ENCODE measurements around the gene KLHL22. TPM values are rescaled to one million over a fixed set of nuclear protein-coding genes. Genes with fewer than 3 reads are reported as not detected.
"Not testable (repeated sequence)": the region's sequence is repeated elsewhere in the genome, so short reads cannot be mapped to it uniquely, and the experiment has no call there.

KLHL22 gene, protein sequence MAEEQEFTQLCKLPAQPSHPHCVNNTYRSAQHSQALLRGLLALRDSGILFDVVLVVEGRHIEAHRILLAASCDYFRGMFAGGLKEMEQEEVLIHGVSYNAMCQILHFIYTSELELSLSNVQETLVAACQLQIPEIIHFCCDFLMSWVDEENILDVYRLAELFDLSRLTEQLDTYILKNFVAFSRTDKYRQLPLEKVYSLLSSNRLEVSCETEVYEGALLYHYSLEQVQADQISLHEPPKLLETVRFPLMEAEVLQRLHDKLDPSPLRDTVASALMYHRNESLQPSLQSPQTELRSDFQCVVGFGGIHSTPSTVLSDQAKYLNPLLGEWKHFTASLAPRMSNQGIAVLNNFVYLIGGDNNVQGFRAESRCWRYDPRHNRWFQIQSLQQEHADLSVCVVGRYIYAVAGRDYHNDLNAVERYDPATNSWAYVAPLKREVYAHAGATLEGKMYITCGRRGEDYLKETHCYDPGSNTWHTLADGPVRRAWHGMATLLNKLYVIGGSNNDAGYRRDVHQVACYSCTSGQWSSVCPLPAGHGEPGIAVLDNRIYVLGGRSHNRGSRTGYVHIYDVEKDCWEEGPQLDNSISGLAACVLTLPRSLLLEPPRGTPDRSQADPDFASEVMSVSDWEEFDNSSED
- 10 to 100 TPM; 31.9 to 39.4 (median 38.8) TPM for polyA plus RNA-seq (ENCODE audit: insufficient read length in 3 of 3)
- long read RNA-seq, donor 1, partial matches to known transcripts = 16 of 19 reads
- long read RNA-seq, donor 1, other reads (novel, unspliced or antisense) = 0 of 19 reads
- long read RNA-seq, donor 2, transcript KLHL22-201 (7 exons, 2,616 nt) = major isoform, 10 of 146 reads
- long read RNA-seq, donor 2, partial matches to known transcripts = 136 of 146 reads
- long read RNA-seq, donor 2, other reads (novel, unspliced or antisense) = 0 of 146 reads
- long read RNA-seq, donor 3, transcript KLHL22-201 (7 exons, 2,616 nt) = major isoform, 5 of 6 reads
- long read RNA-seq, donor 3, partial matches to known transcripts = 0 of 6 reads
- long read RNA-seq, donor 3, other reads (novel, unspliced or antisense) = 0 of 6 reads
- long read RNA-seq, donor 4, partial matches to known transcripts = 0 of 4 reads
- long read RNA-seq, donor 4, other reads (novel, unspliced or antisense) = 0 of 4 reads
- long read RNA-seq, donor 5 = 0 reads
- long read RNA-seq, donor 6, partial matches to known transcripts = 0 of 2 reads
- long read RNA-seq, donor 6, other reads (novel, unspliced or antisense) = 0 of 2 reads
- long read RNA-seq, donor 7, transcript KLHL22-201 (7 exons, 2,616 nt) = major isoform, 9 of 15 reads
- long read RNA-seq, donor 7, partial matches to known transcripts = 5 of 15 reads
- long read RNA-seq, donor 7, other reads (novel, unspliced or antisense) = 0 of 15 reads
- long read RNA-seq, donor 8, partial matches to known transcripts = 0 of 1 reads
- long read RNA-seq, donor 8, other reads (novel, unspliced or antisense) = 0 of 1 reads
- long read RNA-seq, donor 9, transcript KLHL22-201 (7 exons, 2,616 nt) = major isoform, 9 of 10 reads
- long read RNA-seq, donor 9, partial matches to known transcripts = 0 of 10 reads
- long read RNA-seq, donor 9, other reads (novel, unspliced or antisense) = 0 of 10 reads
- long read RNA-seq, donor 10, partial matches to known transcripts = 89 of 89 reads
- long read RNA-seq, donor 10, other reads (novel, unspliced or antisense) = 0 of 89 reads
- long read RNA-seq, donor 11, partial matches to known transcripts = 0 of 2 reads
- long read RNA-seq, donor 11, other reads (novel, unspliced or antisense) = 0 of 2 reads
- long read RNA-seq, donor 12, transcript KLHL22-201 (7 exons, 2,616 nt) = major isoform, 9 of 11 reads
- long read RNA-seq, donor 12, partial matches to known transcripts = 0 of 11 reads
- long read RNA-seq, donor 12, other reads (novel, unspliced or antisense) = 0 of 11 reads
- long read RNA-seq, donor 13 = 0 reads
- long read RNA-seq, donor 14, transcript KLHL22-201 (7 exons, 2,616 nt) = major isoform, 10 of 16 reads
- long read RNA-seq, donor 14, partial matches to known transcripts = 6 of 16 reads
- long read RNA-seq, donor 14, other reads (novel, unspliced or antisense) = 0 of 16 reads
- long read RNA-seq, donor 15, transcript KLHL22-201 (7 exons, 2,616 nt) = major isoform, 11 of 92 reads
- long read RNA-seq, donor 15, partial matches to known transcripts = 56 of 92 reads
- long read RNA-seq, donor 15, other reads (novel, unspliced or antisense) = 25 of 92 reads
- long read RNA-seq, donor 16, partial matches to known transcripts = 0 of 4 reads
- long read RNA-seq, donor 16, other reads (novel, unspliced or antisense) = 0 of 4 reads

DNA sequence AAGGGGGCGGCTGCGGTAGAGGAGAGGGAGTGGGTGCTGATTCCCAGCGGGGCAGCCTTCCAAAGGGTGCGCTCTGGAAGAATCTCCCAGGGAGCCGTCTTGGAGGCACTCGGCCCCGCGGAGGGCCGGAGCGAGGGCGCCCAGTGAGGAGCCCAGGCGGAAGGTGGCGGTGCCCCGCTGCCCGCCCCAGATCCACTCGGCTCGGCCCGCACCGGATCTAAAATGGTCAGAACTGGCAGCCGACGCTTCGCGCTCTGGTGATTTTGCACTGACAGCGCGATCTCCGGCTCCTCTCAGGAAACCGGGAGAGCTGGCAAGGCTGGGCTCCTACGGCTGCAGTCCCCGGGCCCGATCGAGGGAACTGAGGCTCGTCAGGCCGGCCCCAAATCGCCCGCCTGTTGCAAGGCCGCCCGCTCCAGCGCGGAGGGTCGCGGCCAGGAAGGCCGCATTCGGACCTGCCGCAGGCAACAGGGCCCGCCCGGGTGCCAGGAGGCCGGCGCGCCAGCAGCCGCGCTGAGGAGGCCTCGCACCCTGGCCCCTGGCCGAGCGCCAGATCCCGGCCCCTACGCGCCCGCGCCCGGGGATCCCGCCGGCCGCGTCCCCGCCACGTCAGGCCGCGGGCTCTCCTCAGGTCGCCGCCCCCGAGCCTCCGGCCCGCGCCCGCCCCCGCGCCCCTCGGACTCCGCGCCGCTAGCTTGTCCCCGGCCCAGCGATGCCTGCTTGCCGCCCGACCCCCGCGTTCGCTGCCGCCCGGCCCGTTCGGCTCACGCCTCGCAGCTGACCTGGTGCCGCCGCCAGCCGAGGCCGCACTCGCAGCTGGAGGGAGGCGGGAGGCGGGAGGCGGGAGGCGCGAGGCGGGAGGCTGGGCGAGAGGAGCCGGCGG lies at the start of gene KLHL22:
TSS of gene KLHL22 (minus strand) at position 818 of the 883 bp plus-strand sequence. CDS start 6,584 bp downstream, outside the sequence.
- peak; percentile 30 for DNase-seq

DNA sequence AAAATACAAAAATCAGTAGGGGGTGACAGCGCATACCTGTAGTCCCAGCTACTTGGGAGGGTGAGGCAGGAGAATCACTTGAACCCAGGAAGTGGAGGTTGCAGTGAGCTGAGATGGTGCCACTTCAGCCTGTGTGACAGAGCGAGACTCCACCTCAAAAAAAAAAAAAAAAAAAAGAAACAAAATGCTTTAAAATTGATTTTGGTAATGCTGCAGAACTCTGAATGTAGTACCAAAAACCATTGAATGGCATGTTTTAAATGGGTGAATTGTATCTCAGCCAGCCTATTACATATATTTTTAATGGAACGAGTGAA lies 49.7 kb upstream of the KLHL22 start:
- not testable (repeated sequence) for DNase-seq

GRCh38 chr22:20542736-20543135 lies 47.1 kb upstream of the KLHL22 start:
- no peak for DNase-seq

DNA sequence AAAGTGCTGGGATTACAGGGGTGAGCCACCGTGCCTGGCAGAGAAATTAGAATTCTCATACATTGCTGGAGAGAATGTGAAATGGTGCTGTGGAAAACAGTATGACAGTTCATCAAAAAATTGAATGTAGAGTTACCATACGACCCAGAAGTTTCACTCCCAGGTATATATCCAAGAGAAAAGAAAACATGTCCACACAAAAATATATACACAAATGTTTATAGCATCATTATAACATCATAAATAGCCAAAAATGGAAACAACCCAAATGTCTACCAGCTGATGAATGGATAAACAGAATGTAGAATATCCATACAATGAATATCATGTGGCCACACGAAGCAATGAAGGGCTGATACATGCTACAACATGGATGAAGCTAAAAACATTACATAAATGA lies 46.5 kb upstream of the KLHL22 start:
- no peak for DNase-seq

- DNase-seq = not testable (repeated sequence)
These were observed 43.3 kb upstream of the KLHL22 start for GRCh38 chr22:20538875-20539274.

DNA sequence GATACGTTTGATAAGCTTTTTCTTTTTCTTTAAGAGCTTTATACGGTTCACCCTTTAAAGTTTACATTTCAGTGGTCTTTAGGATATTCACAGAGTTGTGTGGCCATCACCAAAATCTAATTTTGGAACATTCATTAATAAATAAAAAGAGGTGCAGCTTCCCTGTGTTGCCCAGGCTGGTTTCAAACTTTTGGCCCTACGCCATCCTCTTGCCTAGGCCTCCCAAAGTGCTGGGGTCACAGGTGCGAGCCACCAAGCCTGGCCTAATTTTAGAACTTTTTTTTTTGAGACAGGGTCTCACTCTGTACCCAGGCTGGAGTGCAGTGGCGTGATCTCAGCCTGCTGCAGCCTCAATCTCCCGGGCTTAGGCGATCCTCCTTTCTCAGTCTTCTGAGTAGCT lies 42.4 kb upstream of the KLHL22 start:
- no peak for DNase-seq

DNA sequence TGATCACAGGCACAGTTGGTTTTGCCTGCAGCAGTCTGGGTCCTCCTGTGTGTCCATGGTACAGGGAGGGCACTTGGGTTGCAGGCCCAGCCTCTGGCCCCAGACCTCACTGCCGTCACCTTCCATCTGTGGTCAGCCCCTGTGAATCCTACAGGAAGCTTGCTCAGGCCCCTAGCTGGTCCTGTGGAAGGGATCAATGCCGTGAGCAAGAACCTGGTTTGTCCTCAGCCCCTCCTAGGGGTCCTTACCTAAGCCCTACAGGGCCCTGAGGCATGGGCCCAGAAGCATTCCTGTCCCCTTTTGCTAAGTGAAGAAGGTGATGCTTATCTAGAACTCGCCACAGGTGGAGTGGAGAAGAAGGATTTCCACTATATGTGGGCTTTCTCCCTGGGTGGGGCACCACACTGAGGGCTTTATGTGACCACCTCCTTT lies 41.7 kb upstream of the KLHL22 start:
- DNase-seq = no peak

- DNase-seq = no peak
These were observed 41.2 kb upstream of the KLHL22 start for GRCh38 chr22:20536590-20537324.

DNA sequence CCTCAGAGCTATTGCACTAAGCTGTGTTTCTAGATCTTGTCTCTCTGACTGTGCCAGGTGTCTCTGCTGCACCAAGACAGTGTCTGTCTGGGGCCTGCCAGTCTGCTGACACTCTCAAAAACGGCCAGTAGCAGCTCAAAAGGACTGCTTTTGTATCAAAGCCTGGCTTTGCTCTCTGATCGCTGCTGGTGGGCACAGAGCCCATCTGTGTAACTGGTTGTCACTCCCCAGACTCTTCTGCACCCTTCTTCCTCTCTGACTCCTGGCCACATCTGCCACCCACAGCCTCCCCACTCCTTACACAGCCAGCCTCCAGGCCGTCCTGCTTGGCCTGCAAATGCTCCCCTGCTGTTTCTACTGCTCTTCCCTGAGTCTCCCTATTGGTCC lies 38.3 kb upstream of the KLHL22 start:
- DNase-seq = no peak

DNA sequence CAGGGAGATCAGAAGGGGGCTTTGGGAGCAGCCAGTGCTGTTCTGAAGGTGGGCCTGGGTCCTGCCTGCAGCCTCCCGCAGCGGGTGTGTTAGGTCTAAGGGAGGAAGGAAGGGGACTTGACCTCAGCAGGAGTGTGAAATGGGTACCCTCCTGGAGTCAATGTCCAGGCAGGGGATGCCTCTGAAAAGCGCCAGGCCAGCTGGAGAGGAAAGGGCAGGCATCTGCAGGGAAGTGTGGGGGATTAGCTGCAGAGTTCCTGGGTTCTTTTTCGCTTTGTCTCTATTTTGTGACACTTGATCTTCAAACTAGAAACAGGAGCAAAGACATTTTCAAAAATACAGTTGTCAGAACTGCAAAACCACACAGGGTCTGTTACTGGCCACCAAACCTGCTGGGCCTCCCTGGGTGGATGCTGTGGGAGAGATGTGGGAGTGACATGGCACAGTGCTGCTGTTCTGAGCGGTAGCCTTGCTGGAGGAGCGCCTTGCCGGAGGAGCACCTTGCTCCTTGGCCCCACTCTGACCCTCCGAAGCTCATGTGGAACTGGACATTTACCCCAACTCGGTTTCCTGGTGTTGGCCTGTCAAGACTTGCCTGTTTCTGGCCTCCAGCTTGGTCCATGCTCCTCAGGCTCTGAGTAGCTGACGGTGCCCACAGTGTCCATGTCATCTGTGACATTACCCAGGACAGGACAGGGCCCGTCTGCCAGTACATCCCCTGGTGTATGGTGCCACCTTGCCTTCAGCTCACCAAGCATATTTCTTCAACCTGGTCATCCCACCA lies 37.7 kb upstream of the KLHL22 start:
- no peak for DNase-seq

DNA sequence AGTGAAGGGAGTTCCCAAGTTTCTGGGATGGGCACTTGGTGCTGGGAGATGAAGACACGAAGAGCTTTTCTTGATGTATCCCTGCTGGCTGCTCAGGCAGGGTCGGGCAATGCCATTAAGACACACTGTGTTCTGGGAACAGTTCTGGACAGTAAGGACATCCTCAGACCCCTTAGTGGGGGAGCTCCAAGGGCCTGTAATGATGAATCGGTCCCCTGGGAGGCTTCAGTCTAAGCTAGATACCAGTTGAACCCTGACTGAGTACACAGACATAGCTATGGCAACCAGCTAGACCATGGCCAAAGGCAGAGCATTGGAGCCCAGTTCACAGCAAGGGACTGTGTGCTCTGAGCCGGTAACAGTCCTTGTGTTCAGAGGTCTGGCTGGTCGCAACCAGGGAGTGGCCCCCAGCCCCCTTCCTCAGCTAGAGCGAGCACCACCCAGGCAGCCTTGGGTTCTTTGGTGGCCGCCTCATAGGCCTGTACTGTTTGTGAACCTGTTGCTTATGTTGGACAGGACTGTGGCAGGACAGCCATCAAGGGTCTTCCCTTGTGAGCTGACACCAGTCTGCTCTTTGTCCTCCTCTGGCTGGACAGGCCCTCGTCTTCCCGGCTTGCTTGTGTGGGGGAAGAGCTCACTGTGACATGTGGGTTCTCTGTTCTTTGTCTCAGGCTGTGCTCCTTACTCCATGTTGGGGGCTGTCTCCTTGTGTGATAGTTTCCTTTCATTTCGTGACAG lies 36.8 kb upstream of the KLHL22 start:
- DNase-seq = no peak

GRCh38 chr22:20531404-20532201 lies 36.0 kb upstream of the KLHL22 start:
- DNase-seq = no peak

DNA sequence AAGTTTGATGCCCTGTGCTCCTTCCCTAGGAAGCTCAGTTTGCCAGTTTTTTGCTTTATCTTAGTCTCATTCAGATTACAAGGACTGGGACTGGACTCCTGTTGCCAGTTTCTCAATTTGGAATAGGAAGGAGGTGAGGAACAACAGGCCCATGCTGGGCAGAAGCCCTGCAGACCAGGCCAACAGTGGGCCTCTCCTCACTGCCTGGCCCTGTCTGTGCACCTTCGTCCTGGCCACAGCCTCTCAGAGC lies 35.5 kb upstream of the KLHL22 start:
- no peak for DNase-seq

DNA sequence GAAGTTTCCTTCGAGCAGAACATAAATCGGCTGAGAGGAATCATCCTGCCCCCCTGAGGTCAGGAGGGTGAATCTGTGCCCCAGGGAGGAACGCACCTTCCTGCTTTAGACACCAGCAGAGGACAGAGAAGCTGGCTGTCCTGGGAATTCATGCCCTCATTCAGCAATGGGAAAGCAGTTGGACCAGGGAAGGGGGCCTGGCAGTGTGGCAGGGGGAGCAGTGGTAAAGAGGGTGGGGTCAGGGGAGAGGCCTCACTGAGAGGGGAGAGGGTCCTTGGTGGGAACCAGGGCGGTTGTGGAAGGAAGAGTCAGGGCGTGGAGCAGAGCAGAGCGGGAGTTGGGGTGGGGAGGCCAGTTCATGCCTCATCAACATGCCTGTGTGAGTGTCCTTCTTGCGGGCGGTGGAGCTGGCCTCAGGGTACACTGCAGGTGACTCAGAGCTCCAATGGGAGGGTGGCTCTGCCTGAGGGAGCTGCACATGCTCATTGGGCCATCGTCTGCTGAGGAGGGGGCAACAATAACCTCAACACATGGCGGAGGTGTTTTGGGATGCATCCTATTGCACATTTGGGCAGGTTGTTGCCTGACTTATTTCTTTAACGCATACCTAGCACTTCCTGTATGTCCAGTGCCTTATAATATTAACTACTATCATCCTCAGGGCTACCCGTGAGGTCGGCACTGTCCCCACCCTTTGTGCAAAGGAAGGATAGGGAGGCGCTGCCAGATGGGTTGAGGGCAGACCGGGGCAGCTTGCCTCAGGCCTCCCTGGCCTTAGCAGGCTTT lies 35.0 kb upstream of the KLHL22 start:
- DNase-seq = no peak

- DNase-seq = no peak
These were observed 32.9 kb upstream of the KLHL22 start for GRCh38 chr22:20528405-20528978.
